GM12878 (cell line): ENCODE data around the gene ACAP2. TPM values are rescaled to one million over a fixed set of nuclear protein-coding genes. Genes with fewer than 3 reads are reported as not detected.

Source experiments
- ATAC-seq: fragments of 200-7000 bp; cut with Tn5 transposase; 3 replicates; pipeline ENCODE4 v1.9.1; 2020; ENCODE audit warnings: mild to moderate bottlenecking, moderate library complexity
- BruUV-seq: library from RNA; stranded (reverse); fragments of 400-500 nt; replicated peaks from 2 replicates; lab custom pipeline; 2021; lab: Mats Ljungman, UMichigan
- CTCF ChIA-PET: fragments of 300-600 bp; sonication (Branson Sonifier 250); formaldehyde crosslinking; extraction: SDS; loops from one replicate; lab custom pipeline; 2021; ENCODE audit warnings: inconsistent platforms; lab: Yijun Ruan, JAX
- POLR2A ChIA-PET: fragments of 350-600 bp; formaldehyde crosslinking; extraction: SDS; loops from one replicate; lab custom pipeline; 2021; ENCODE audit warnings: inconsistent platforms; lab: Charles Lee
- RAD21 ChIA-PET: fragments of 300-600 bp; sonication (Branson Sonifier 250); formaldehyde crosslinking; loops from one replicate; lab custom pipeline; 2023; ENCODE audit warnings: antibody characterized with exemption; ENCODE audit not compliant: unreplicated experiment; lab: Charles Lee
- SMC1A ChIA-PET: fragments of 300-600 bp; sonication (Branson Sonifier 250); formaldehyde crosslinking; loops from one replicate; lab custom pipeline; 2023; ENCODE audit not compliant: unreplicated experiment, uncharacterized antibody; lab: Charles Lee
- DNase-seq: peaks from one replicate; pipeline ENCODE4 v3.0.0-alpha.2; 2011; ENCODE audit warnings: low read depth, low spot score
- FAIRE-seq: peaks from 3 replicates; lab custom pipeline; 2011; peaks lifted over from hg19 to GRCh38; lab: Jason Lieb, UNC
- H2AFZ ChIP-seq: 2 replicates; pipeline ENCODE4 v1.6.0; 2011; ENCODE audit warnings: low read depth, low read length, control low read depth; ENCODE audit not compliant: control insufficient read depth
- H3K27ac ChIP-seq: 2 replicates; pipeline ENCODE4 v1.5.1; 2011; ENCODE audit warnings: control low read depth; ENCODE audit not compliant: control insufficient read depth, insufficient read depth
- H3K27me3 ChIP-seq, 2 experiments: replicated peaks in 1 of 2; 2 replicates each; pipeline versions ENCODE4 v1.6.0 to v1.6.1; 2011; ENCODE audit warnings: low read length in 1 of 2; ENCODE audit not compliant: control insufficient read depth in 2 of 2, insufficient read depth in 2 of 2
- H3K36me3 ChIP-seq, 2 experiments: 2 replicates each; pipeline ENCODE4 v1.5.1; 2011; ENCODE audit warnings: low read length in 1 of 2; ENCODE audit not compliant: control insufficient read depth in 2 of 2, insufficient read depth in 2 of 2
- H3K4me1 ChIP-seq: 2 replicates; pipeline ENCODE4 v1.6.1; 2011; ENCODE audit warnings: mild to moderate bottlenecking, low read length, moderate library complexity, mixed read lengths; ENCODE audit not compliant: control insufficient read depth, insufficient read depth
- H3K4me2 ChIP-seq: 2 replicates; pipeline ENCODE4 v1.6.0; 2011; ENCODE audit warnings: control low read depth; ENCODE audit not compliant: control insufficient read depth, insufficient read depth
- H3K4me3 ChIP-seq: fragments of 200-600 bp; sonication (generic); 2 replicates; pipeline ENCODE4 v1.5.1; 2016
- H3K79me2 ChIP-seq: 2 replicates; pipeline ENCODE4 v1.6.0; 2011; ENCODE audit warnings: low read length; ENCODE audit not compliant: control insufficient read depth, insufficient read depth
- H3K9ac ChIP-seq: 2 replicates; pipeline ENCODE4 v1.8.0; 2011; ENCODE audit warnings: low read length, control low read depth, mixed read lengths; ENCODE audit not compliant: control insufficient read depth, insufficient read depth
- H3K9me3 ChIP-seq: replicated peaks from 3 replicates; pipeline ENCODE4 v1.5.1; 2011; ENCODE audit warnings: mild to moderate bottlenecking, low read length; ENCODE audit not compliant: control insufficient read depth, insufficient read depth
- H4K20me1 ChIP-seq: 2 replicates; pipeline ENCODE4 v1.6.0; 2011; ENCODE audit not compliant: control insufficient read depth, insufficient read depth
- BACH1 ChIP-seq: fragments of 450-650 bp; IDR thresholded peaks from 2 replicates; pipeline ENCODE4 v1.6.1; 2017; ENCODE audit warnings: mild to moderate bottlenecking, borderline replicate concordance
- CEBPB ChIP-seq, 2 experiments: fragments of 150-350 bp in 1 of 2; IDR thresholded peaks; 2 replicates each; pipeline ENCODE4 v1.6.1; 2012 to 2014; ENCODE audit warnings: low read depth in 2 of 2, low read length in 2 of 2, borderline replicate concordance in 1 of 2, inconsistent platforms in 1 of 2
- CUX1 ChIP-seq: IDR thresholded peaks from 2 replicates; pipeline ENCODE4 v1.6.1; 2012; ENCODE audit warnings: improper control_type of control experiment, low read depth, low read length; ENCODE audit not compliant: insufficient replicate concordance
- ESRRA ChIP-seq: IDR thresholded peaks from 2 replicates; pipeline ENCODE4 v1.6.1; 2012; ENCODE audit warnings: mild to moderate bottlenecking, low read length, improper control_type of control experiment
- IRF4 ChIP-seq: IDR thresholded peaks from 2 replicates; pipeline ENCODE4 v1.6.1; 2011; ENCODE audit warnings: low read depth, low read length
- IRF5 ChIP-seq: fragments of 450-650 bp; IDR thresholded peaks from 2 replicates; pipeline ENCODE4 v1.6.1; 2017; ENCODE audit warnings: borderline replicate concordance
- LARP7 ChIP-seq: fragments of 450-650 bp; IDR thresholded peaks from 2 replicates; pipeline ENCODE4 v1.6.1; 2017; ENCODE audit warnings: mild to moderate bottlenecking
- RELA ChIP-seq: fragments of 450-650 bp; IDR thresholded peaks from 2 replicates; pipeline ENCODE4 v1.8.0; 2014; ENCODE audit warnings: borderline replicate concordance; ENCODE audit not compliant: partially characterized antibody
- RELB ChIP-seq: fragments of 450-650 bp; IDR thresholded peaks from 2 replicates; pipeline ENCODE4 v1.6.1; 2017; ENCODE audit warnings: low read depth, mild to moderate bottlenecking, moderate library complexity
- RFX5 ChIP-seq: IDR thresholded peaks from 2 replicates; pipeline ENCODE4 v1.6.1; 2011; ENCODE audit warnings: low read depth, low read length, improper control_type of control experiment
- SMARCA5 ChIP-seq: fragments of 450-650 bp; IDR thresholded peaks from 2 replicates; pipeline ENCODE4 v1.6.1; 2017; ENCODE audit warnings: mild to moderate bottlenecking
- TCF12 ChIP-seq: IDR thresholded peaks from 2 replicates; pipeline ENCODE4 v1.6.1; 2011; ENCODE audit warnings: low read depth, mild to moderate bottlenecking, low read length
- WGBS: methylation state at CpG from one replicate; pipeline ENCODE4 v1.1.6; 2016; ENCODE audit warnings: low lambda C conversion rate; ENCODE audit not compliant: insufficient replicate concordance, insufficient coverage; ENCODE audit errors: missing lambda C conversion rate; 5-methylcytosine and 5-hydroxymethylcytosine counted together
- in situ Hi-C: fragments of 300-500 bp; cut with MboI; formaldehyde crosslinking; loops from 9 replicates; pipeline ENCODE4 v1.14.3; 2018; ENCODE audit warnings: mixed read lengths
- intact Hi-C: fragments of 100-400 bp; cut with micrococcal nuclease; formaldehyde crosslinking; loops from one replicate; pipeline ENCODE4 v1.14.2; 2022; ENCODE audit not compliant: unreplicated experiment
- polyA plus RNA-seq, 11 experiments: library from polyadenylated mRNA; depleted of rRNA in 4 of 11; unstranded in 6 of 11; stranded (reverse) in 5 of 11; fragments of >200 nt; fragmentation: Nextera tagmentation in 4 of 11; fragmentation: Illumina TruSeq in 1 of 11; extraction: Ambion mirVana in 4 of 11; extraction: Trizol in 1 of 11; gene quantifications; 1 replicate in 1 of 11; 2 replicates in 10 of 11; pipeline versions ENCODE4 v1.2.1 to v1.2.3, GENCODE V29; 2011 to 2016; ENCODE audit warnings: inconsistent platforms in 2 of 11, missing spikeins in 2 of 11, low read depth in 1 of 11
- total RNA-seq, 4 experiments: library from RNA; depleted of rRNA in 3 of 4; stranded (reverse); fragments of >200 nt in 3 of 4; fragmentation: Illumina TruSeq in 1 of 4; extraction: Trizol in 1 of 4; gene quantifications; 2 replicates each; pipeline versions ENCODE4 v1.2.1 to v1.2.3, GENCODE V29; 2013 to 2021
- TF ChIP-seq, protein P1 (sequence below), 3 experiments: IDR thresholded peaks in 2 of 3; conservative IDR thresholded peaks in 1 of 3; 2 replicates each; pipeline ENCODE4 v1.5.1; 2011; ENCODE audit warnings: low read depth in 3 of 3, low read length in 3 of 3, mild to moderate bottlenecking in 3 of 3, control low read depth in 2 of 3, moderate library complexity in 2 of 3, inconsistent platforms in 1 of 3, mixed read lengths in 1 of 3; ENCODE audit not compliant: control insufficient read depth in 2 of 3, insufficient read depth in 1 of 3; ENCODE audit errors: extremely low read depth in 1 of 3

The ACAP2 gene
- total and polyA plus RNA-seq, 10 of the 15 experiments (the other 5 are each of a cell fraction or from before 2014, with no cell fraction given) = 7.1 to 53.8 (median 35.7) TPM

DNA sequence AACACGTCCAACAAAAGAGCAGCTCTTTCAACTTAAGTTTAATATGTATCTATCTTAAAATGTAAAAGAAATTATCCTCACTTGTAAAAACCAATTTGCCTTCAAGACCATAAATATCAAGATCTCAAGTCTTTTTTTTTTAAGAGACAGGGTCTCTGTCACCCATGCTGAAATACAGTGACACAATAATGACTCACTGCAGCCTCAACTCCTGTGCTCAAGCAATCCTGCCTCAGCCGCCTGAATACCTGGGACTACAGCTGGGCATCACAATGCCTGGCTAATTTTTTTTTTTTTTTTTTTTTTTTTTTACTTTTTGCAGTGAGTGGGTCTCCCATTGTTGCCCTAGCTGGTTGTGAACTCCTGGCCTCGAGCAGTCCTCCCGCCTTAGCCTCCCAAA lies 26.0 kb downstream of the ACAP2 start:
- intact Hi-C loops = no loop called here

More for the DNA sequence above, 26.0 kb downstream of the ACAP2 start:
- CTCF ChIA-PET = no interaction called here
- peaks cover 34% of the 10 kb centered on the region for H3K79me2 ChIP-seq
- RAD21 ChIA-PET = interaction anchor here (0.6 kb wide), 1 partner anchor 231 kb away, joined by 4 read pairs; no protein-coding TSS in a partner anchor
- no peaks in the 10 kb centered on the region for H3K27me3 ChIP-seq
- DNase-seq (no peak), FAIRE-seq (no peak), ATAC-seq (no peak)
- H2AFZ ChIP-seq = no peak overlapping the region
- no peak overlapping the region for H3K4me2 ChIP-seq
- no peaks in the 10 kb centered on the region for H3K36me3 ChIP-seq
- no peak overlapping the region for H3K4me3 ChIP-seq
- H4K20me1 ChIP-seq = peaks cover 3% of the 10 kb centered on the region; the same call in 1 of the 2 replicates
- H3K9me3 ChIP-seq = no peaks in the 10 kb centered on the region
- WGBS = 97% methylated on average over 3 of the region's 4 CpGs
- no peak overlapping the region for H3K9ac ChIP-seq
- SMC1A ChIA-PET = interaction anchor here (0.7 to 2.4 kb wide), 2 partner anchors 10 to 26 kb away, joined by 3 to 8 read pairs; no protein-coding TSS in a partner anchor
- POLR2A ChIA-PET = no interaction called here
- TF ChIP-seq TCF12 = no peak
- TF ChIP-seq RELB = no peak
- TF ChIP-seq BACH1 = no peak
- no peak for TF ChIP-seq LARP7
- TF ChIP-seq ESRRA = no peak
- no peak for TF ChIP-seq IRF5
- TF ChIP-seq IRF4 = no peak
- TF ChIP-seq RELA = no peak
- no peak for TF ChIP-seq CEBPB (IDR thresholded peaks at IDR 0.05; ENCODE audit: borderline replicate concordance in 1 of 2, low read depth in 2 of 2, low read length in 2 of 2)
- no peak for TF ChIP-seq SMARCA5
- TF ChIP-seq RFX5 = no peak
- TF ChIP-seq, protein P1, sequence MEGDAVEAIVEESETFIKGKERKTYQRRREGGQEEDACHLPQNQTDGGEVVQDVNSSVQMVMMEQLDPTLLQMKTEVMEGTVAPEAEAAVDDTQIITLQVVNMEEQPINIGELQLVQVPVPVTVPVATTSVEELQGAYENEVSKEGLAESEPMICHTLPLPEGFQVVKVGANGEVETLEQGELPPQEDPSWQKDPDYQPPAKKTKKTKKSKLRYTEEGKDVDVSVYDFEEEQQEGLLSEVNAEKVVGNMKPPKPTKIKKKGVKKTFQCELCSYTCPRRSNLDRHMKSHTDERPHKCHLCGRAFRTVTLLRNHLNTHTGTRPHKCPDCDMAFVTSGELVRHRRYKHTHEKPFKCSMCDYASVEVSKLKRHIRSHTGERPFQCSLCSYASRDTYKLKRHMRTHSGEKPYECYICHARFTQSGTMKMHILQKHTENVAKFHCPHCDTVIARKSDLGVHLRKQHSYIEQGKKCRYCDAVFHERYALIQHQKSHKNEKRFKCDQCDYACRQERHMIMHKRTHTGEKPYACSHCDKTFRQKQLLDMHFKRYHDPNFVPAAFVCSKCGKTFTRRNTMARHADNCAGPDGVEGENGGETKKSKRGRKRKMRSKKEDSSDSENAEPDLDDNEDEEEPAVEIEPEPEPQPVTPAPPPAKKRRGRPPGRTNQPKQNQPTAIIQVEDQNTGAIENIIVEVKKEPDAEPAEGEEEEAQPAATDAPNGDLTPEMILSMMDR (IDR thresholded peaks at IDR 0.05 in 2 of 3, conservative IDR thresholded peaks at IDR 0.05 in 1 of 3; ENCODE audit: control insufficient read depth in 2 of 3, extremely low read depth in 1 of 3, insufficient read depth in 1 of 3, low read depth in 3 of 3, low read length in 3 of 3) = no peak
- TF ChIP-seq CUX1 = no peak
- H3K4me1 ChIP-seq = no peaks in the 10 kb centered on the region
- no peak overlapping the region for H3K27ac ChIP-seq
- in situ Hi-C loops = no loop called here
- no TSS peak for BruUV-seq
